ENCODE results near the gene MRPL20. TPM values are rescaled to one million over a fixed set of nuclear protein-coding genes. Genes with fewer than 3 reads are reported as not detected.

Gene MRPL20
- total RNA-seq, 1 donor from 2014 or later = 96.1 TPM

DNA sequence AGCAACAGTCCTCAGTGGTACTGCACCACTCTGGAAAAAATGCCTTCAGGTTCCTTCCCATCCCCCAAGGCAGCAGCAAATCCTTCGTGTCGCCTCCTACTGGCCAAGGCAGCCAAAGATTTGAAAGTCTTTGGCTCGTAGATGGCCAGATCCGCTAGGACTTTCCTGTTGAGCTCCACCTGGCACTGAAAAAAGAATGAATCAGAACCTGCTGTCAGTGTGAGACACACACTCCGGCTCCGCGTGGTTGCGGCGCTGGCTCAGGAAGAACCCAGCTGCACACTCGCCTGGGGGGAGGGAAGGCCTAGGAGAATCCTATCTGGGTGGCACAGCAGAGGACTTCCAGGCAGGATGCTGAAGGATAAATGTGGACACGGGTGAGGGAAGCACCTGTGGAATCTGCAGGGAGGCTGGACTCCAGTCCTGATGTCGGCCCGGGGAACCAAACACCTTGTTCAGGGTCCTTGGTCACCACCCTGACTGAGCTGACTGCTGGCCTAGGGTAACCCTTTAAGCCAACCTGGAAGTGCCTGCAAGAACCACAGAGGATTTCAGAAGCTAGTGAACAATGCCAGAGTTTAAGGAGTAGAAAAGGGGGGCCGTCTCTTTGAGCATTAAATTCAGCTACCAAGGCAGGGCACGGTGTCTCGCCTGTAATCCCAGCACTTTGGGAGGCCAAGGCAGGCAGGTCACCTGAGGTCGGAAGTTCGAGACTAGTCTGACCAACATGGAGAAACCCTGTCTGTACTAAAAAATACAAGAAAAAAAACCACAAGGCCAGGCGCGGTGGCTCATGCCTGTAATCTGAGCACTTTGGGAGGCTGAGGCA is 4.8 kb downstream of the MRPL20 start:
- Mint-ChIP-seq H3K36me3 (peaks cover 30% of the 10 kb centered on the region), H3K27ac (no peak overlapping the region)
- peaks cover 10% of the 10 kb centered on the region for H3K36me3 ChIP-seq

DNA sequence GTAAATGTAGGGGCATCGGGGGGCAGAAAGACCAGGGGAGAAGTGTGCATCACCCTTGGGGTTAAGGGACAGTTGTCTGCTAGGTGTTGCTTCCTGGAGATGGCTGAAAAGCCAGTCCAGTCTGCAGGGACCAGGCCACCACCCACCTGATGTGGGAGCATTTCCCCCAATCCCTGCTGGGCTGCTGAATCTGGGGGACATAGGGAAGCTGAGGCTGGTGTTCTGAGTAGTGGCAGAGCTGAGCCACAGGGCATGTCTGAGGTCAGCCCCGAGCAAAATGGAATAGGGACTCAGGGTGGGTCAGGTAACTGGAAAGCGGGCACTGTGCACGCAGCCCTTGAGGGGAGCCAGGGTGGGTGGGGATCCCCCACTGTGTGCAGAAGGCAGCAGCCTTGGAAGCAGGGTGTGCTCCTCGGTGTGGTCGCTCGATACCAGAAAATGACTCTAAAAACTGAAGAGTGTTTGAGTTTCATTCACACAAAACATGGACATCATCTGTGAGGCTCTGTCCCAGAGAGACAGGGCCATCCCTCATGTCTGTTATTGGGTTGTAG is 5.6 kb downstream of the MRPL20 start:
- H2AFZ ChIP-seq (replicated peaks) = no peak overlapping the region
- H3K27me3 Mint-ChIP-seq (ENCODE audit: insufficient read depth, low read depth) = peaks cover 8% of the 10 kb centered on the region
- peaks cover 30% of the 10 kb centered on the region for H3K36me3 Mint-ChIP-seq
- H3K4me1 Mint-ChIP-seq = peaks cover 27% of the 10 kb centered on the region
- no peak overlapping the region for H3K4me3 ChIP-seq
- no peak overlapping the region for H3K4me2 ChIP-seq
- H3K9me3 ChIP-seq (ENCODE audit: low read depth) = no peaks in the 10 kb centered on the region
- peaks cover 19% of the 10 kb centered on the region for H3K4me1 ChIP-seq
- H3K9ac ChIP-seq = no peak overlapping the region
- peaks cover 53% of the 10 kb centered on the region for H3F3A ChIP-seq (ENCODE audit: low read depth)
- peaks cover 10% of the 10 kb centered on the region for H3K36me3 ChIP-seq
- peaks cover 74% of the 10 kb centered on the region for H3K79me2 ChIP-seq (ENCODE audit: low read depth)
- H3K4me3 Mint-ChIP-seq = peak overlapping the region; percentile 96
- peaks cover 22% of the 10 kb centered on the region for H4K20me1 ChIP-seq (ENCODE audit: low read depth)
- DNase-seq (ENCODE audit: low spot score) = no peak
- H3K9me3 Mint-ChIP-seq = no peaks in the 10 kb centered on the region
- no peak for TF ChIP-seq EZH2phosphoT487 (IDR thresholded peaks at IDR 0.05)
- TF ChIP-seq CTCF (IDR thresholded peaks at IDR 0.05) = no peak
- no peak for TF ChIP-seq EZH2 (IDR thresholded peaks at IDR 0.05)
- no peaks in the 10 kb centered on the region for H3K27me3 ChIP-seq
- H3K27ac Mint-ChIP-seq = no peak overlapping the region
- no peak overlapping the region for H3K27ac ChIP-seq

More for the DNA sequence above, 4.8 kb downstream of the MRPL20 start:
- Mint-ChIP-seq H3K4me1 (peaks cover 27% of the 10 kb centered on the region), H3K27me3 (ENCODE audit: insufficient read depth, low read depth) (peaks cover 8% of the 10 kb centered on the region), H3K9me3 (no peaks in the 10 kb centered on the region), H3K4me3 (peak overlapping the region; percentile 96)
- no peaks in the 10 kb centered on the region for H3K9me3 ChIP-seq (ENCODE audit: low read depth)
- H3K27me3 ChIP-seq = no peaks in the 10 kb centered on the region
- H3K27ac ChIP-seq = no peak overlapping the region
- no peak overlapping the region for H3K9ac ChIP-seq
- H3K4me3 ChIP-seq = no peak overlapping the region
- H3K4me1 ChIP-seq = peaks cover 19% of the 10 kb centered on the region
- peaks cover 74% of the 10 kb centered on the region for H3K79me2 ChIP-seq (ENCODE audit: low read depth)
- peaks cover 22% of the 10 kb centered on the region for H4K20me1 ChIP-seq (ENCODE audit: low read depth)
- H3K4me2 ChIP-seq = no peak overlapping the region
- TF ChIP-seq EZH2phosphoT487 (IDR thresholded peaks at IDR 0.05) (no peak), CTCF (IDR thresholded peaks at IDR 0.05) (peak; percentile 67)
- H3F3A ChIP-seq (ENCODE audit: low read depth) = peaks cover 54% of the 10 kb centered on the region
- no peak overlapping the region for H2AFZ ChIP-seq (replicated peaks)
- peak; percentile 77 for DNase-seq (ENCODE audit: low spot score)

DNA sequence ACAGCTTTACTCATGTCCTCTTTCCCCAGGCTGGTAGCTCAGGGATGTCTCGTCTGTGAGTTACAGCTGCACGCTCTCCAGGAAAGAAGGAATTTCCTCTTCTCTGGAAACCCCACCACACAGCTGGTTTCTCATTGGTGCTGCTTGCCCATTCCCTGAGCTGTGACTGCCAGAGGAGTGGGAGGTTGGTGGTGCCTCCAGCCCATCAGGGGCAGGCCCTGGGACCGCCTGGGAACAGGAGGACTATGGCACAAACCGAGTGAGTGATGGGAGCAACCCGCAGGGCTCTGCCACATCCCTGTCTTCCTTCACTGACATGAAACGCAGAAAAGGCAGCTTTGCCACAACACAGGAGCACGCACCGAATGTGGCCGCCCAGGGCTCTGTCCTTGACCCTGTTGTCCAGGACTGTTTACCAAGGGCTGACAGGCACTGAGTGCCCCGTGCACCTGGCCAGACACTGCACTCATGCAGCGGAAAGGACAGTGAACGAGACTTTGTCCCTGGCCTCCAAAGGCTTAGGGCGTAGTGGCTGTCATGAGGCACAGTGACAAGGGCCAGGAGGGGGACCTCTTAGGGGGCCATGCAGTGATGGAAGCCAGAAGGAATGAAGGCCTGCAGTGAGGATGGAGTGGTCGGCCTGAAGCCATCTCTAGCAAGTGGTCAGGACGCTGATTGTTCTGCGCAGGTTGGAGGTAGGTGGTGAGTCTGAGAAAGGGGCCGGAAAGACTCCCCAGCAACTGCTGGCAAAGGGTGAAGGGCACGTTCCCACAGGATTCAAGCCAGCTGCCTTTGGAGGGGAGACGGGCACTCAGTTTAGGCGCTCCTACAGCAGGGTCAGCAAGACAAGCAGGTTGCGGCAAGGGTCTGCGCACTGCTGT is 6.3 kb downstream of the MRPL20 start:
- no peak overlapping the region for H3K27ac ChIP-seq
- H3K4me1 Mint-ChIP-seq = peaks cover 23% of the 10 kb centered on the region
- H3K4me3 ChIP-seq = peak overlapping the region; percentile 97
- H3K4me2 ChIP-seq = peak overlapping the region; percentile 86
- no peaks in the 10 kb centered on the region for H3K27me3 ChIP-seq
- H2AFZ ChIP-seq (replicated peaks) = no peak overlapping the region
- H4K20me1 ChIP-seq (ENCODE audit: low read depth) = peaks cover 15% of the 10 kb centered on the region
- peaks cover 28% of the 10 kb centered on the region for H3K36me3 Mint-ChIP-seq
- peaks cover 48% of the 10 kb centered on the region for H3F3A ChIP-seq (ENCODE audit: low read depth)
- H3K27me3 Mint-ChIP-seq (ENCODE audit: insufficient read depth, low read depth) = peaks cover 8% of the 10 kb centered on the region
- peak overlapping the region; percentile 87 for H3K27ac Mint-ChIP-seq
- DNase-seq (ENCODE audit: low spot score) = no peak
- no peaks in the 10 kb centered on the region for H3K9me3 ChIP-seq (ENCODE audit: low read depth)
- H3K4me3 Mint-ChIP-seq = peak overlapping the region; percentile 96
- H3K9ac ChIP-seq = no peak overlapping the region
- H3K9me3 Mint-ChIP-seq = no peaks in the 10 kb centered on the region
- peaks cover 10% of the 10 kb centered on the region for H3K36me3 ChIP-seq
- peaks cover 74% of the 10 kb centered on the region for H3K79me2 ChIP-seq (ENCODE audit: low read depth)
- H3K4me1 ChIP-seq = peaks cover 13% of the 10 kb centered on the region
- TF ChIP-seq EZH2phosphoT487 (IDR thresholded peaks at IDR 0.05) (no peak), EZH2 (IDR thresholded peaks at IDR 0.05) (no peak), CTCF (IDR thresholded peaks at IDR 0.05) (no peak)

Measured in neural progenitor cell (in vitro differentiated cells).